Glutamatergic neuron (in vitro differentiated cells): ENCODE measurements around the gene BTBD9. TPM values are rescaled to one million over a fixed set of nuclear protein-coding genes. Genes with fewer than 3 reads are reported as not detected.

ENCODE experiments used
- DNase-seq: peaks from one replicate; pipeline ENCODE4 v3.0.0; 2022
- H3K27ac Mint-ChIP-seq: one replicate; pipeline ENCODE4 v1.8.0; 2020; ENCODE audit warnings: mild to moderate bottlenecking, mixed read lengths, inconsistent platforms; ENCODE audit not compliant: unreplicated experiment
- H3K27me3 Mint-ChIP-seq: one replicate; pipeline ENCODE4 v1.8.0; 2020; ENCODE audit warnings: mild to moderate bottlenecking, moderate library complexity, mixed read lengths, inconsistent platforms; ENCODE audit not compliant: unreplicated experiment
- H3K36me3 Mint-ChIP-seq: one replicate; pipeline ENCODE4 v1.8.0; 2020; ENCODE audit warnings: mild to moderate bottlenecking, mixed read lengths, inconsistent platforms; ENCODE audit not compliant: unreplicated experiment
- H3K4me1 Mint-ChIP-seq: one replicate; pipeline ENCODE4 v1.8.0; 2020; ENCODE audit warnings: mild to moderate bottlenecking, low read depth, mixed read lengths, inconsistent platforms; ENCODE audit not compliant: unreplicated experiment
- H3K4me3 Mint-ChIP-seq: one replicate; pipeline ENCODE4 v1.8.0; 2020; ENCODE audit warnings: mild to moderate bottlenecking, mixed read lengths, inconsistent platforms; ENCODE audit not compliant: unreplicated experiment
- H3K9me3 Mint-ChIP-seq: one replicate; pipeline ENCODE4 v1.8.0; 2020; ENCODE audit warnings: mild to moderate bottlenecking, moderate library complexity, mixed read lengths, inconsistent platforms; ENCODE audit not compliant: unreplicated experiment
- CTCF ChIP-seq: fragments of 200-600 bp; sonication (generic); IDR thresholded peaks from one replicate; pipeline ENCODE4 v1.5.0; 2021; ENCODE audit not compliant: partially characterized antibody, unreplicated experiment
- total RNA-seq: library from RNA; stranded (reverse); fragmentation: NEBNext Ultra II Directional; extraction: Animal tissue kit (Norgen Biotek cat#: 25700); gene quantifications from one replicate; pipeline ENCODE4 v1.2.1, GENCODE V29; 2021; ENCODE audit not compliant: unreplicated experiment

BTBD9 gene
- total RNA-seq, 1 donor from 2014 or later = 18.8 TPM

- Mint-ChIP-seq H3K36me3 (no peaks in the 10 kb centered on the region), H3K27ac (no peak overlapping the region), H3K27me3 (no peaks in the 10 kb centered on the region), H3K9me3 (peaks cover 3% of the 10 kb centered on the region), H3K4me1 (peaks cover 20% of the 10 kb centered on the region), H3K4me3 (no peak overlapping the region)
- DNase-seq = no peak
- TF ChIP-seq CTCF = no peak
These were observed 160.4 kb downstream of the BTBD9 start for GRCh38 chr6:38479331-38479730.

GRCh38 chr6:38477680-38478260, 162.0 kb downstream of the BTBD9 start:
- H3K9me3 Mint-ChIP-seq = peaks cover 5% of the 10 kb centered on the region
- no peak overlapping the region for H3K27ac Mint-ChIP-seq
- no peak for TF ChIP-seq CTCF

GRCh38 chr6:38476888-38477287, 162.8 kb downstream of the BTBD9 start:
- no peak for TF ChIP-seq CTCF
- no peaks in the 10 kb centered on the region for H3K36me3 Mint-ChIP-seq
- no peak overlapping the region for H3K27ac Mint-ChIP-seq
- peaks cover 20% of the 10 kb centered on the region for H3K4me1 Mint-ChIP-seq
- no peak for DNase-seq
- no peaks in the 10 kb centered on the region for H3K27me3 Mint-ChIP-seq
- peaks cover 5% of the 10 kb centered on the region for H3K9me3 Mint-ChIP-seq
- H3K4me3 Mint-ChIP-seq = no peak overlapping the region

More at GRCh38 chr6:38477680-38478260, 162.0 kb downstream of the BTBD9 start:
- Mint-ChIP-seq H3K4me3 (no peak overlapping the region), H3K27me3 (no peaks in the 10 kb centered on the region), H3K4me1 (peaks cover 20% of the 10 kb centered on the region), H3K36me3 (no peaks in the 10 kb centered on the region)
- no peak for DNase-seq

- no peak overlapping the region for H3K4me3 Mint-ChIP-seq
These were observed 163.6 kb downstream of the BTBD9 start for GRCh38 chr6:38476141-38476540.

More at GRCh38 chr6:38476141-38476540, 163.6 kb downstream of the BTBD9 start:
- no peaks in the 10 kb centered on the region for H3K36me3 Mint-ChIP-seq
- H3K27ac Mint-ChIP-seq = no peak overlapping the region
- no peak for TF ChIP-seq CTCF
- H3K4me1 Mint-ChIP-seq = peaks cover 20% of the 10 kb centered on the region
- peaks cover 5% of the 10 kb centered on the region for H3K9me3 Mint-ChIP-seq
- no peaks in the 10 kb centered on the region for H3K27me3 Mint-ChIP-seq
- DNase-seq = no peak
